ENCODE results near the gene PPP2R3A.
A peak's percentile ranks its signal among the peaks of the same experiment; 100 is the strongest.
"Not testable (repeated sequence)": the region's sequence is repeated elsewhere in the genome, so short reads cannot be mapped to it uniquely, and the experiment has no call there.

Gene PPP2R3A, protein sequence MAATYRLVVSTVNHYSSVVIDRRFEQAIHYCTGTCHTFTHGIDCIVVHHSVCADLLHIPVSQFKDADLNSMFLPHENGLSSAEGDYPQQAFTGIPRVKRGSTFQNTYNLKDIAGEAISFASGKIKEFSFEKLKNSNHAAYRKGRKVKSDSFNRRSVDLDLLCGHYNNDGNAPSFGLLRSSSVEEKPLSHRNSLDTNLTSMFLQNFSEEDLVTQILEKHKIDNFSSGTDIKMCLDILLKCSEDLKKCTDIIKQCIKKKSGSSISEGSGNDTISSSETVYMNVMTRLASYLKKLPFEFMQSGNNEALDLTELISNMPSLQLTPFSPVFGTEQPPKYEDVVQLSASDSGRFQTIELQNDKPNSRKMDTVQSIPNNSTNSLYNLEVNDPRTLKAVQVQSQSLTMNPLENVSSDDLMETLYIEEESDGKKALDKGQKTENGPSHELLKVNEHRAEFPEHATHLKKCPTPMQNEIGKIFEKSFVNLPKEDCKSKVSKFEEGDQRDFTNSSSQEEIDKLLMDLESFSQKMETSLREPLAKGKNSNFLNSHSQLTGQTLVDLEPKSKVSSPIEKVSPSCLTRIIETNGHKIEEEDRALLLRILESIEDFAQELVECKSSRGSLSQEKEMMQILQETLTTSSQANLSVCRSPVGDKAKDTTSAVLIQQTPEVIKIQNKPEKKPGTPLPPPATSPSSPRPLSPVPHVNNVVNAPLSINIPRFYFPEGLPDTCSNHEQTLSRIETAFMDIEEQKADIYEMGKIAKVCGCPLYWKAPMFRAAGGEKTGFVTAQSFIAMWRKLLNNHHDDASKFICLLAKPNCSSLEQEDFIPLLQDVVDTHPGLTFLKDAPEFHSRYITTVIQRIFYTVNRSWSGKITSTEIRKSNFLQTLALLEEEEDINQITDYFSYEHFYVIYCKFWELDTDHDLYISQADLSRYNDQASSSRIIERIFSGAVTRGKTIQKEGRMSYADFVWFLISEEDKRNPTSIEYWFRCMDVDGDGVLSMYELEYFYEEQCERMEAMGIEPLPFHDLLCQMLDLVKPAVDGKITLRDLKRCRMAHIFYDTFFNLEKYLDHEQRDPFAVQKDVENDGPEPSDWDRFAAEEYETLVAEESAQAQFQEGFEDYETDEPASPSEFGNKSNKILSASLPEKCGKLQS (N-terminal part only)

DNA sequence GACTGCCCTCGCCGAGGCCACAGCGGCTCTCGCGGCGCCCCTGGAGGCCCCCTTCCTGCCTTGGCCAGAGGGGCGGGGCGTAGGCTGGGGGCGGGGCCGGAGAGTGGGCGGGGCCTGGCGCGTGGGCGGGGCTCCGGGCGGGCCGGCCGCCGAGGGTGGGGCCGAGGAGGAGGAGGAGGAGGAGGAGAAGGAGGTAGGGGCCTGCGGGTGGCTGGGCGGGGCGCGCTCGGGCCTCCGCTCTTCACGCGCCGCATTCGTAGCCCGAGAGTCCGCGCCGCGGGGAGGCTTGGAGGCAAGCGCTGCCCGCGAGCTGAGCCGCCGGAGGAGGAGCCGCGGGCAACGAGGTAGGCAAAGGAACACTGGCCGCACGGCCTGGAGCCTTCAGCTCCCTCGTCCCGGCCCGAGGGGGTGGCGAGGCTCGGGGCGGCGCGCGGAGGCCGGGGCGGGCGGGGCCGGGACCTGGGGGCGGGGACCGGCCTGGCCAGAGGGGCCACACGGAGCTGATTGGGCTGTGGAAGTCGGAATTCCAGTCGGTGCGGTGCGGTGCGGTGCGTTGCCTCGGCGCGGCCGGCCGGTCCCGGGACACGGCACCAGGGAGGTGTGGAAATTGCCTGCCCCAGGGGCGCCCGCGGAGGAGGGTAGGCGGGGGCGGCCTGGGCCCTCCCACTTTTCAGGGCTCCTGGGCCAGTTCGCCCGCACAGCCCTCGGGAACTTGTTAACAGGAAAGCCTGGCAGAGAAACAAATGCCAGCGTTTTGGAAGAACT lies at the start of gene PPP2R3A:
TSS of gene PPP2R3A (plus strand) at position 223 of the 765 bp plus-strand sequence. CDS start 35,771 bp downstream, outside the sequence.
- peak; percentile 88 for DNase-seq

DNA sequence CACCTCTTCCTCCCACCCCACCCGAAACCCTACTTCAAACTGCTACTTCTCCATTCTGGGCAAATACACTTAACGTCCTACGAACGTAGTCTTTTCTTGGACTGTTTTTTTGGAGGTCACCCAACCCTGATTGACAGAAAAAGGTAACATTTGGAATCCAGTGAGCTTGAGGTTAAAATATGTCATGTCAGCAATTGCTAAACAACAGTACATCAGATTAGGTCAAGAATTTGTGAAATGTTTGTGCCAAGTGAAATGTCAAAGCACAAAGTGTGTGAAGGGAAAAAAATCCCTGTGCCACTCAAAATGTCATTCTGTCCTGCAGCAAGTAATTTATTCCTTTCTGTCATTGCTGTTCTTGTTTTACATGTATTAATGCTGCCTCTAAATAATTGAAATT lies 49.2 kb upstream of the PPP2R3A start:
- DNase-seq, result no peak

DNA sequence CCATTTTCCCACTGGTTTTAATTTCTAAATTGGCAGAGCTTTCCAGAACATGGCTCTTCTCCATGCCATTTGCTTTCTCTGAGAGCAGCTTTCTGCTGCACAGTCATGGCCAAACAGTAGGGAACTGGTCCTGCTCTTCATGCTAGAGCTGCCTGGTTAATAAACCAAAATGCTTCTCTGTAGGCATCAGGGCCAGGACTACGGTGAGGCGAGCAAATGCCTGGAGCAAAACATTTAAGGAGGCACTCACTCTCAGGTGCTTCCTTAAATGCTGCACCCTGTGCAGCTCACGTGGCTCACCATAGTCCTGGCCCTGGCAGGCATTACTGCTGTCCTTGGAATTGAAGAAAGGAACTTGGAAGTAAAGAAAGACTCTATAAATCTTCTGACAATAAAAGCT lies 48.5 kb upstream of the PPP2R3A start:
- DNase-seq, result no peak

DNA sequence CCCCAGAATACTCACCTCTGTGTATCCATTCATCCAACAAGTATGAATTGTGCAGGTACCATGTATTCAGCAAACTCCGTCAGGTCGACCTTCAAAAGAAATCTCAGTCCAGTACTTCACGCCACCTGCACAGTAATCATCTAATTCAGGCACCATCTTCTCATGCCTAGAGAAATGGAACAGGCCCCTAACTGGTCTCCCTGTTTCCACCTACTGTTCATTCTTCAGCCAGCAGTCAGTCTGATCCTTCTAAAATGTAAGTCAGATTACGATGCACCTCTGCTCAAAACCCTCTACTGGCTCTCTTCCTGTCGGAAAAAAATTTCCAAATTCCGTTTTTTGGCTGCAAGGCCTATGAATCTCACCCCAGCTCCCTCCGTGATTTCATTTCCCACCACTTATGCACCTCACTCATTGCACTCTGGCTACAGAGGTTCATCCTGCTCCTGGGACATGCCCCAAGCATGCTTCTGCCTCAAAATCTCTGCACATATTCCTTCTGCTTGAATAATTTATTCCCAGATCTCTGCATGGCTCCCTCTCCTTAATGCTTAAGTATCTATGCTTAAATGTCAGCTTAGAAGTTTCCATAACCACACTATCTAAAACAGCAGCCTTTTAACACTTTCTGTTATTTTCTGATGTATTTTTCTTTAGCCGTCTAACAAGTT lies 47.5 kb upstream of the PPP2R3A start:
- DNase-seq, result no peak

DNA sequence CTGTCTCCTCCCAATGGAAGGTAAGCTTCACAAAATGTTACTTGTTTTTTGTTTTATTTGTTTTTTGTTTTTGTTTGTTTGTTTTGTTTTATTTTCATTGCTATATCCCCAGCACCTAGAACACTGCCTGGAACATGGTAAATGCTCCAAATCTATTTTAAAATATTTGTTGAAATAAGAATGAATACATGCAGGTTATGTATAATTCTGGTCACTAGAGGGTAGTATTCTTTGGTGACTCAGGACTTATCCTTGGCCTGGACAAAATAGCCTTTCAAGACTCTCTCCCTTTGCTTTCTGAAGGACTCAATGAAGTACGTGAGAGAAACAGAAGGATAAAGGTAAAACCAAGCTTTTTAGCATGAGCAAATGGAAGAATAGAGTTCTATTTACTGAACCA lies 46.9 kb upstream of the PPP2R3A start:
- DNase-seq, result peak; percentile 35

DNA sequence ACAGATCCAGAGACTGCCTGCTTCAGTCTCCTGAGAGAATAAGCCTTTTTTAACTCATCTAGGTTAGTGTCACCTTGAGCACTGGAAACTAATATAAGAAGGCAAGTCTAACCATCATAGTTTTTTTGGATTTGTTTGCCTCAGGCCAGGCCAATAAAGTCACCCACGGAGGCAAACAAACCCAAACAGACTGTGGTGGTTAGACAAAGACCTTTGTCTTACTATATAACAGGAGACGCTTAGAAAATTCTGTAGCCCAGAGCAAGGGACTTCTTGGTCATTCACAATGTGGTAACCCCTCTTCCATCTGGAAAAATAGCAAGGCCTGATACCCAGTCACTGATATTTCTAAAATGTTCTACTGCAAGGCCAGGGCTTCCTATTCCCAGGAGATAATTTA lies 45.3 kb upstream of the PPP2R3A start:
- no peak for DNase-seq

DNA sequence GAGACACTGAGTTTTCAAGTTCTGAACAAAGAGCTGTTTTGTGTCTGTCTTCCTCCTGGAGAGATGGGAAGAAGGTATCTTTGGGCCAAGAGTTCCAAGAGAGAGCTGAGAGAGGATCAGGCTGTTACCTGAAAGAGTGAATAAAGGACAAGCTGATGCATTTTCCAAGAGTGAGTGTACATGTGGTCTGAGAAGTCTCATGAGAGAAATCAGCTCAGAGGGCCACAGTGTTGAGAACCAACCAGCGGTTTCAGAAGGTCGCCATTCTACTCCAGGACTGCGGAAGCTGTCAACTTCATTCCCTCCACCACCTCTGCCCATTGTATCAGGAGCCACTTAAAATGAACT lies 42.7 kb upstream of the PPP2R3A start:
- DNase-seq, result no peak

DNA sequence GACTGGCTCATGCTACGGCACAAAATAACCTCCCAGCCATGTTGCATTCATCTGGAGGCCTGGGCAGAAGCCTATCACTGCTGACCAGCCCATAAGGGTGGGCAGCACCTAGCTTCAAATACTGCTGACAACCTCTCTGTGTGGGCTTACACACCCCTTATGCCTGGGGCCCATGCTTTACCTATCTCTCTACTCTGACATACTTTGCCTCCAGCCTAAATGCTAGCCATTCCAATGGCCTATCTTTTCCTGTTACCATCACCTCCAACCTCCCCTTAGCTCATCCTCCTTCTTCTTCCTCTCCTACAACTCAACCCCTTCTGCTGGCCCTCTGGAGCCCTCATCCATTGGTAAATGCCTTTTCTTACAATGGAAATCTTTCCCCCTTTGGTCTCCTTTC lies 41.0 kb upstream of the PPP2R3A start:
- no peak for DNase-seq

DNA sequence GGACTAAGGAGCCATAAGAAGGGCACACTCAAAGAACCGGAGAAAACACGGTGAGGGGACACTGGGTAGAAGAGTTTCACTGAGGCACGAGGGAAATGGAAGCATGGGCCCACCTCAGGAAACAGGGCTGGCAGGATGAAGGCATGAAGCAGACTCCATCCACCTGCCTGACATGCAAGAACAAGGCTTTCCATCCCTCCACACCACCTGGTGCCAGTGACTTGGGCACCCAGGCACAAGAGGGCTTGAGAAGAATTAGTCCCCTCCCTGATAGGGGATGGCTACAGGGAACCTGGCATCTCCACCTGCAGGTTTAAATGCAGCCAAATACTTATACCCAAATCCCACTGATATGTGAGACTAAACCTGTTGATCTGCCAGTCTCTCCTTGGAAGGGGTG lies 38.9 kb upstream of the PPP2R3A start:
- DNase-seq, result no peak

DNA sequence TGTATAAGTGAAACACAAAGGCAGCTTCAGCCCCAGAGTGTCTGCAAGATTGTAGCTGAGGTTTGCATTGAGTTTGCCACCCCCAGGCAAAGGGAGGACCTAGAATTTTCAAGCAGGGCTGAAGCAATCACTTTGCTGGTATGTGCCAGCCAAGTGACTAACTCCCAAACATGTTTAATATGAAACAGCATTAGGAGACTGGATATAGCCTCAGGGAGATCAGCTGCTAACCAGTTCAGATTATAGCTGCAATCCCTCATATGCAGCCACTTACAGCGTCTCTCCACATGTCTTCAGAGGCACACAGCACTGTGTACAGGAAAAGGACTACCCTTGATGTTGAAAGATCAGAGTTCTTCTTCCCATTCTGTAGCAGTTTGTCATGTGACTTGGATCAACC lies 38.4 kb upstream of the PPP2R3A start:
- DNase-seq, result peak; percentile 8

DNA sequence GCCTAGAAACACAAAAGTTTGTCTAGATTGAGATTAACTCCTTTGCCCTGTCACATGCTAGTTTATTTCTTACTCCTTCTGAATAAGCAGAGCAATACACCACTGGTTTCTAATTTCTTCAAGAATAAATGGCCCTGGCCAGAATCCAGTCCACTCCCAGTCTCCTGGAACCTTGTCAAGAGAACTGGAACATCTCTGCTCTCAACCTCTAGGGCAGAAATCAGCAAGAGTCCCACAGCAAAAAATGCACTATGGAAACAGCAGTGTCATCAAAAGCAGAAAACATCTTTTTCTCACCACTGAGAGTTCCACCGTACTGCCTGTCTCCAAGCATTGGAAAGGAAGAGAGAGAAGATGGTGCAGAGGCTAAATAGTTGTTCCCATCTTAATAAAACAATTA lies 35.9 kb upstream of the PPP2R3A start:
- peak; percentile 32 for DNase-seq

DNA sequence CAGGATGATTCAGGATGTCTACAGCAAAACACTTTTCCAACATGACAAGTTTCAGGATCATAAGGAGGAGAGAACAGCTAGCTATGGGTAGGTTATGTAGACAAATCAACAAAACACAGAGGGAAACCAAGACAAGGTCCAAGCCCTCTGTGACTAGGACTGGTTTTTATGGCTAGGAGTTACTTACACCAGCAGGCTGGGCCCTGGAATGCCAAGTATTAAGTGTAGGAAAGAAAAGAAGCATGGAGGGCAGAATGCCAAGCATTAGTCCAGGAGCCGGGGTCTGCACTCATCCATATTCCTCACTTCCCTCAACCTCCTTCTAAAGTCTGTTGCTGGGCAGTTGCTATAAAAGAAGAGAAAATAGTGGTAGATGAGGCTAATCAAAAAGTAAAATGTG lies 35.3 kb upstream of the PPP2R3A start:
- DNase-seq, result peak; percentile 12

DNA sequence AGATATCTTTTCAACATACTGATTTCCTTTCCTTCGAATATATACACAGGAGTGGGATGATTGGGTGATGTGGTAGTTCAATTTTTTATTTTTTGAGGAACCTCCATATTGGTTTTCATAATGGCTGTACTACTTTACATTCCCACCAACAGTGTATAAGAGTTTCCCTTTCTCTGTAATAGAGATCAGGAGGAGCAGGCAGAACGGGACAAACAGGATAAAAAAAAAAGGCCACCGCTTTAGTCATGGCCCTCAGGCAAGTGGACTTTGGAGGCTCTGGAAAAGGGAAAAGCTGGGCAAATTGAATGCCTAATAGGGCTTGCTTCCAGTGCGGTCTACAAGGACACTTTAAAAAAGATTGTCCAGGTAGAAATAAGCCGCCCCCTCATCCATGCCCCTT lies 30.4 kb upstream of the PPP2R3A start:
- DNase-seq, result not testable (repeated sequence)

DNA sequence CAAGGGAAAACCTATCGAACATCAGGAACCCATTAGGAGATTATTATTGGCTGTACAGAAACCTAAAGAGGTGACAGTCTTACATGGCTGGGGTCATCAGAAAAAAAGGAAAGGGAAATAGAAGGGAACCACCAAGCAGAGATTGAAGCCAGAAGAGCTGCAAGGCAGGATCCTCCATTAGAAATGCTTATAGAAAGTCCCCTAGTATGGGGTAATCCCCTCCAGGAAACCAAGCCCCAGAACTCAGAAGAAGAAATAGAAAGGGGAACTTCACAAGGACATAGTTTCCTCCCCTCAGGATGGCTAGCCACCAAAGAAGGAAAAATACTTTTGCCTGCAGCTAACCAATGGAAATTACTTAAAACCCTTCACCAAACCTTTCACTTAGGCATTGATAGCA lies 27.8 kb upstream of the PPP2R3A start:
- not testable (repeated sequence) for DNase-seq

DNA sequence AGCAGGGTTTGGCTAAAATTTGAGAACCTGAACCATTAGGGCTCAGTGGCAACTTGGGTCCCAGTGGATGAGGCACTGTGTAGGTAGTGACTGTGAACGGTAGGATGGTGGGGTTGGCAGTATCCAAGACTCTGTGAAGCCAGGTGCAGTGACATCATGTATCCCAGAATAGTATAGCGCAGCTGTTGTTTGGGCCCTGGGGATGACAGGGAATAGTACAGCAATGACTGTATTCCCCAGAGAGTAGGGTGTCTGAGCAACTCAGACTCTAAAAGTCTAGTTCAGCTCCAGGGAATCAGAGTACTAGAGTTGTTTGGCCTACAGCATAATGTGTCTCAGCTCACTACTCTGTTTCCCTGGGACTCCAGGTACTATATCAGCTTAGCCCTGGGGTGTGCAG lies 20.7 kb upstream of the PPP2R3A start:
- peak; percentile 20 for DNase-seq

DNA sequence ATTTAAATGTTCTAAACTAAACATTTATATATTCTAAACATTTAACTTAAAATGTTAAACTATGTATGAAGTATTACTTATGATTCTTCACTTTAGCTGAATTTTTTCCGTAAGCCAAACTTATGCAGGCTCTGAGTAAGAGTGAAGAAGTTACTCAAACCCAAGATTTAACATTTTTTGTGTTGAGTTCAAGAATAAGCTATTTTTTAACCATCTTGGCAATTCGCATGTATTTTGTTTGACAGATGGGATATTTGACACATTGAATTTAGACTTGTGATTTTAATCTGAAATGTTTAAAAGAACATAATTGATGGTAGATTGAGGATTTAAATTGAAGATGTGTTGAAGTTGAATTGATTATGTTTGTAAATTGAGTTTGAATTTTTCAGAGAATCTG lies 14.6 kb upstream of the PPP2R3A start:
- DNase-seq, result no peak

DNA sequence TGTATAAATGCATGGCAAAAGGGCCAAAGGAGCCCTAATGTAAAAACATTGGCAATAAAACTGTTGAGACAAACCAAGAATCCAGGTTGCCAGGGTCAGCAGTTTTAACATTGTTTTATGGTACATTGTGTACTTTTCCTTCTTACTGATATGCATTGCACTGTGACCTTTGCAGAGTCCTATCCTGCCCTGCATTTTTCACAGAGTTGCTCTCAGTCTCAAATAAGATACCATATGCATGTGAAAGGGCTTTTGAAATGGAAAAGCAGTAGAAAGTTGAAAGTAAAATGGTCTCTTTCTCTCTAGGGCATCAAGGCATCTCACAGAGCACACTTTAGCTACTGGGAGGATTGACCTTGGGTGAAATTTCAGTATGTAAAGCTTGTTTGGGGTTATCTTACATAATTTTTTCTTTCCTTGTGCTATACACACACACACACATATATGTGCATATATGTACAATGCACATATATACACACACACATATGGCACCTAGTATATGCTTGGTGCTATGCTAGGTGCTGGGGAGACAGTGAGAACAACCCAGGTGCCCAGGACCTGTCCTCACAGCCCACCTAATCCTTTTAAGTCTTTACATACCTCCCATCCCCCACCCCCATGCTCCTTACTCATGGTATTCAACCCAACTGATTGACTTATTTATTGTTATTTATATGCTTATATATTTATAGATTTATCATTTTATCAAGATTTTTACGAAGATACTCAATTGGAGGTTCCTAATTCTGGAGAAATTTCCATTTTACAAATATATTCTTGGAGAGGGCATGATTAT lies 1.2 kb upstream of the PPP2R3A start:
- no peak for DNase-seq

DNA sequence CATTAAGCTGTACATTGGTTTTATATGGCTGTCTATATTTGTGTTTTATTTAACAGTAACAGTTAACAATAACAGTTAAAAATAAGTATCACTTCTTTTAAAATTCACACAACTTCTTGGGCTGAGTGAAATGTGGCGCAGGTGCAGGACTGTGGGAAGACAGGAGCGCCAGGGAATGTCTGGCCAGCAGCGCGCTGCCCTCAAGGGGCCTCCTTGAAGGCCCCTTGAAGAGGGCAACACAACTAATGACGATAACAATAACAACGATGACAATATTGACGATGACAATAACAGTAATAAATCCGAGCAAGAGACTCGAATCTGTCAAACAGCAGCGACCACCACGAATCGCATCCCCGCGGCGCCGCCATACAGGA lies 411 bp upstream of the PPP2R3A start:
- no peak for DNase-seq

DNA sequence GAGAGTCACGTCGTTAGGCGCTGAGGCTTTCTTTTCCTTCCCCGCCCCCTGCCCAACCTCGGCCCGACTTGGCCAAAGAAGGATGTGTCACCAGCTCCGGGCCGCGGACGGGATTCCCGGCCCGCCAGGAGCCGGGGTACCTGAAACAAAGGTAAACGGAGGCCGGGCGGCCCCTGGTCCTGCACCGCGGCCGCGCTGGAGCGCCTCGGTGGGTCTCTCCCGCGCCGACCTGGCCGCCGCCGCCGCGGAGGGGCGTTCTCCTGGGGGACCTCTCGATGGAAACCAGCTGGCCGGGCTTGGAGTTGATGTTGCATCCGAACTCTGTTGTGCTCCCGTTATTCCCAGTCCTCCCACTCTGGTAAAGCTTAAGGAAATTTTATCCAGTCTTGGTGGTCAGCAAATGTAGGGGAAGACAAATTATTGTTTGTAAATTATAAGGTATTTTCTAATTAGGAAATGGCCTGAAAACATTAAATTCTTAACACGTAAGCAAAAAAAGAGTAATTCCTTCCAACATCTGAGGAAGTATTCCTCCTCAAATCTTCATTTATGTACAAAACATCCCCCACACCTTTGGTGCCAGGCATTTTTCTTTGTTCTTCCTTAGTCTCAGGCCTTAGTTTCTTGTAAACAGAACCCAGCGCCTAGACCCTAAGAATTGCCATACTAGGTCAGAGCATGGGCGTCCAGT lies 888 bp downstream of the PPP2R3A start:
- peak; percentile 29 for DNase-seq

DNA sequence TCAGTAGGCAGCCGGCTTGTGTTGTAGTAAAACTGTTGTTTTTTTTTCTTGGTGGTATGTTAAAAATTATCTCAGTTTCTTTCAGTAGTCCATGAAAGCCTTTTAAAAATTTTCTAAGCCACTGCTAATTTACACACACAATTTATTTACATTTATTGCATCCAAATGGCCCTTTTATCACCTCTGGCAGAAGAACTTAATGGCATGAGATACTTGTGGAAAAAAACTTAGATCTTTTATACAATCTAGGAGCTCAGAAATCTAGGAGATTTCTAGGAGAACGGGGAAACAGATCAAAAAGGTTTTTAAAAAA lies 1.4 kb downstream of the PPP2R3A start:
- DNase-seq, result no peak

DNA sequence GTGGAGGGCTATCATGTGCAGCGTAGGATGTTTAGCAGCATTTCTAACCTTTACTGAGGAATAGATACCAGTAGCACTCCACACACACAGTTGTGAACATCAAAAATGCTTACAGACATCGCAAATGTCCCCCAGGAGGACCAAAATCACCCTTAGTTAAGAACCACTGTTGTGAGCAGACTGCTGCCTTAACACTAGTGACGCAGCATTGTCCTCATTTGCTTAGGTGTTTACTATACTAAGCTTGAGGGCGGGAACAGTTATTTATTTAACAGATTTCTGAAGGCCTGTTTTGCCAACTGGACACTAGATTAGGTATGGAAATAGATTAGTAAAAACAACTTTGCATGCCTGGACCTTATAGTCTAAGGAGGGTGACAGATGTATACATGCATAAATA lies 2.3 kb downstream of the PPP2R3A start:
- DNase-seq, result no peak

All from fibroblast of skin of right quadriceps (primary cell).